Hepatocyte (in vitro differentiated cells): ENCODE data around the gene USP3. TPM values are rescaled to one million over a fixed set of nuclear protein-coding genes. Genes with fewer than 3 reads are reported as not detected.
A peak's percentile ranks its signal among the peaks of the same experiment; 100 is the strongest.

Experiments
- DNase-seq: peaks from one replicate; pipeline ENCODE4 v3.0.0-alpha.2; 2016; ENCODE audit warnings: low spot score
- H2AFZ ChIP-seq: fragments of 200-600 bp; sonication (generic); 2 replicates; pipeline ENCODE4 v1.6.0; 2016; ENCODE audit warnings: antibody characterized with exemption, mild to moderate bottlenecking
- H3K27ac ChIP-seq: fragments of 200-600 bp; sonication (generic); 2 replicates; pipeline ENCODE4 v1.5.1; 2016; ENCODE audit warnings: mild to moderate bottlenecking
- H3K27me3 ChIP-seq: fragments of 200-600 bp; sonication (generic); 2 replicates; pipeline ENCODE4 v1.6.1; 2016
- H3K36me3 ChIP-seq: fragments of 200-600 bp; sonication (generic); replicated peaks from 2 replicates; pipeline ENCODE4 v1.5.1; 2016; ENCODE audit warnings: low read depth; ENCODE audit not compliant: insufficient read depth
- H3K4me1 ChIP-seq: fragments of 200-600 bp; sonication (generic); 2 replicates; pipeline ENCODE4 v1.5.1; 2016; ENCODE audit warnings: mild to moderate bottlenecking, moderate library complexity; ENCODE audit not compliant: insufficient read depth
- H3K4me2 ChIP-seq: fragments of 200-600 bp; sonication (generic); 2 replicates; pipeline ENCODE4 v1.6.0; 2016
- H3K4me3 ChIP-seq: fragments of 200-600 bp; sonication (generic); 2 replicates; pipeline ENCODE4 v1.5.1; 2016; ENCODE audit warnings: mild to moderate bottlenecking
- H3K79me2 ChIP-seq: fragments of 200-600 bp; sonication (generic); 2 replicates; pipeline ENCODE4 v1.6.0; 2017; ENCODE audit warnings: mild to moderate bottlenecking
- H3K9me2 ChIP-seq: fragments of 200-600 bp; sonication (generic); replicated peaks from 2 replicates; pipeline ENCODE4 v1.6.0; 2017; ENCODE audit warnings: mild to moderate bottlenecking; ENCODE audit not compliant: insufficient read depth
- H3K9me3 ChIP-seq: fragments of 200-600 bp; sonication (generic); 2 replicates; pipeline ENCODE4 v1.5.1; 2016; ENCODE audit warnings: low read depth, mild to moderate bottlenecking
- H4K20me1 ChIP-seq: fragments of 200-600 bp; sonication (generic); 2 replicates; pipeline ENCODE4 v1.6.0; 2016; ENCODE audit warnings: mild to moderate bottlenecking; ENCODE audit not compliant: insufficient read depth, poor library complexity, severe bottlenecking
- CTCF ChIP-seq: fragments of 200-600 bp; sonication (generic); IDR thresholded peaks from 2 replicates; pipeline ENCODE4 v1.5.1; 2016; ENCODE audit warnings: antibody characterized with exemption, mild to moderate bottlenecking; ENCODE audit not compliant: poor library complexity
- EZH2 ChIP-seq: fragments of 200-600 bp; sonication (generic); IDR thresholded peaks from 2 replicates; pipeline ENCODE4 v1.6.1; 2016; ENCODE audit warnings: antibody characterized with exemption, mild to moderate bottlenecking, borderline replicate concordance
- EZH2phosphoT487 ChIP-seq: fragments of 200-600 bp; sonication (generic); IDR thresholded peaks from one replicate; pipeline ENCODE4 v1.6.1; 2018; ENCODE audit warnings: antibody characterized with exemption, mild to moderate bottlenecking, low read depth, moderate library complexity; ENCODE audit not compliant: unreplicated experiment, severe bottlenecking
- WGBS: methylation state at CpG from one replicate; pipeline ENCODE4 v1.1.6; 2016; ENCODE audit warnings: low lambda C conversion rate; ENCODE audit errors: missing lambda C conversion rate; 5-methylcytosine and 5-hydroxymethylcytosine counted together
- polyA plus RNA-seq: library from polyadenylated mRNA; unstranded; fragments of >200 nt; fragmentation: Nextera tagmentation; extraction: Ambion mirVana; gene quantifications from 2 replicates; pipeline ENCODE4 v1.2.1, GENCODE V29; 2016
- total RNA-seq: library from RNA; depleted of rRNA; stranded (reverse); fragments of >200 nt; gene quantifications from 2 replicates; pipeline ENCODE4 v1.2.3, GENCODE V29; 2014

The USP3 gene
- total and polyA plus RNA-seq, 2 experiments from 2014 or later, result 30.5 to 61.2 TPM

- Histone ChIP-seq H3K9me3 (no peaks in the 10 kb centered on the region), H3K27me3 (no peaks in the 10 kb centered on the region), H3K9me2 (no peaks in the 10 kb centered on the region), H3K4me1 (peaks cover 28% of the 10 kb centered on the region), H3K79me2 (no peaks in the 10 kb centered on the region), H3K27ac (no peak overlapping the region), H3K4me2 (no peak overlapping the region), H4K20me1 (no peaks in the 10 kb centered on the region), H3K36me3 (no peaks in the 10 kb centered on the region), H2AFZ (no peak overlapping the region), H3K4me3 (no peak overlapping the region)
- no peak for DNase-seq
- TF ChIP-seq EZH2phosphoT487 (no peak), CTCF (no peak), EZH2 (no peak)
- 83% methylated on average over 9 of the region's 9 CpGs for WGBS
Measured at GRCh38 chr15:63593705-63594671, 89.6 kb downstream of the USP3 start.

GRCh38 chr15:63595065-63595464, 90.7 kb downstream of the USP3 start:
- H2AFZ ChIP-seq, result no peak overlapping the region
- H3K27ac ChIP-seq, result no peak overlapping the region
- no peaks in the 10 kb centered on the region for H4K20me1 ChIP-seq
- WGBS, result 81% methylated on average over 3 of the region's 3 CpGs
- H3K27me3 ChIP-seq, result no peaks in the 10 kb centered on the region
- H3K4me2 ChIP-seq, result no peak overlapping the region
- H3K4me1 ChIP-seq, result peaks cover 36% of the 10 kb centered on the region
- no peak overlapping the region for H3K4me3 ChIP-seq
- no peak for TF ChIP-seq EZH2phosphoT487
- TF ChIP-seq CTCF, result no peak
- TF ChIP-seq EZH2, result no peak
- no peaks in the 10 kb centered on the region for H3K9me2 ChIP-seq
- no peak for DNase-seq
- H3K36me3 ChIP-seq, result no peaks in the 10 kb centered on the region
- no peaks in the 10 kb centered on the region for H3K79me2 ChIP-seq
- H3K9me3 ChIP-seq, result no peaks in the 10 kb centered on the region

DNA sequence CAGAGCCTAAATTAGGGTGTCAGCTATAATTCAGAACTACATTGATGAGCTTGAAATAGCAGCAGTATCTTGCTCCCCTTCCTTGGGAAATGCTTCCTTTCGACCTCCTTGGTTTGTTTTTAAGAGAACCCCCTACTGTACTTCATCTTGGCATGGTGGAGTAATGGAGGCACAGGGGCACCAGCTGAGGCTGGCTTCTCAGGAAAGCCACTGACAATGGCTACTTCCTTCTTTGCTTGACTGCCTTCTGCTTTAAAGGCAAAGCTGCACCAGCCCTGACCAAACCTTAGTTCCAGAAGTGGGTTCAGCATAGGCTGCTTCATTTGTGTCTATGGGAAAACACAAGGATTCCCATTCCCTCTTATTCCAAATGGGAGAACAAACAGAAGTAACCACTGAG, 91.3 kb downstream of the USP3 start:
- DNase-seq, result no peak
- no peaks in the 10 kb centered on the region for H3K79me2 ChIP-seq
- no peaks in the 10 kb centered on the region for H3K9me2 ChIP-seq
- H3K36me3 ChIP-seq, result no peaks in the 10 kb centered on the region
- peak overlapping the region; percentile 74 for H3K27ac ChIP-seq
- no peak for TF ChIP-seq EZH2phosphoT487
- no peak for TF ChIP-seq EZH2
- no peak for TF ChIP-seq CTCF
- WGBS, result 100% methylated on average over 1 of the region's 1 CpG
- H3K27me3 ChIP-seq, result no peaks in the 10 kb centered on the region
- no peak overlapping the region for H3K4me3 ChIP-seq
- H2AFZ ChIP-seq, result no peak overlapping the region
- H3K4me2 ChIP-seq, result no peak overlapping the region
- H3K4me1 ChIP-seq, result peaks cover 41% of the 10 kb centered on the region
- H3K9me3 ChIP-seq, result no peaks in the 10 kb centered on the region
- no peaks in the 10 kb centered on the region for H4K20me1 ChIP-seq
